Mucosa of descending colon (tissue), 3 donors: Measurements from ENCODE around the gene PITPNM1. TPM values are rescaled to one million over a fixed set of nuclear protein-coding genes. Genes with fewer than 3 reads are reported as not detected.

Source experiments
- ATAC-seq: fragments of 200-7000 bp; cut with Tn5 transposase; one replicate; pipeline ENCODE4 v1.9.1; 2020; ENCODE audit warnings: mild to moderate bottlenecking, moderate library complexity
- DNase-seq, 3 donors: peaks; one replicate each; pipeline ENCODE4 v3.0.0-alpha.2; 2020
- H3K36me3 ChIP-seq: fragments of 200-600 bp; one replicate; pipeline ENCODE4 v1.8.0; 2021; ENCODE audit warnings: low read depth, mild to moderate bottlenecking
- H3K4me1 ChIP-seq: fragments of 200-600 bp; one replicate; pipeline ENCODE4 v1.8.0; 2021; ENCODE audit warnings: low read depth, mild to moderate bottlenecking
- H3K4me3 ChIP-seq: fragments of 200-600 bp; one replicate; pipeline ENCODE4 v1.8.0; 2021; ENCODE audit warnings: mild to moderate bottlenecking
- H3K9me3 ChIP-seq: fragments of 200-600 bp; one replicate; pipeline ENCODE4 v1.8.0; 2021; ENCODE audit warnings: mild to moderate bottlenecking
- intact Hi-C, 2 donors: fragments of 100-400 bp; cut with DNase I in 1 of 2; cut with micrococcal nuclease in 1 of 2; formaldehyde crosslinking; loops; one replicate each; pipeline versions ENCODE4 v1.11.0 to v1.11.1; 2022; cut with DNase I, micrococcal nuclease
- total RNA-seq, 3 donors: library from RNA; stranded (reverse); fragmentation: NEBNext Ultra II Directional in 2 of 3; extraction: Animal tissue kit (Norgen Biotek cat#: 25700) in 2 of 3; gene quantifications; one replicate each; pipeline versions ENCODE4 v1.2.1 to v1.2.4, GENCODE V29; 2021 to 2023
- TF ChIP-seq, protein P1 (sequence below): fragments of 200-600 bp; IDR thresholded peaks from one replicate; pipeline ENCODE4 v1.8.0; 2022; ENCODE audit warnings: antibody characterized with exemption, mild to moderate bottlenecking
- donor health status: DM: no; HTN: no; CAD: no; lungs with moderate emphysema.
- donor health status: DM: no; HTN: no; CAD: no.
- donor health status: DM: no; HTN: yes; CAD: no.

Gene PITPNM1
- total RNA-seq, 3 donors from 2014 or later = 59.6 to 104 (median 83.7) TPM

GRCh38 chr11:67508486-67509121 is 3.4 kb upstream of the PITPNM1 start:
- Histone ChIP-seq H3K36me3 (no peaks in the 10 kb centered on the region), H3K9me3 (no peaks in the 10 kb centered on the region), H3K4me3 (peak overlapping the region; percentile 50), H3K4me1 (peaks cover 28% of the 10 kb centered on the region)
- intact Hi-C loops = no loop called here
- TF ChIP-seq, protein P1, sequence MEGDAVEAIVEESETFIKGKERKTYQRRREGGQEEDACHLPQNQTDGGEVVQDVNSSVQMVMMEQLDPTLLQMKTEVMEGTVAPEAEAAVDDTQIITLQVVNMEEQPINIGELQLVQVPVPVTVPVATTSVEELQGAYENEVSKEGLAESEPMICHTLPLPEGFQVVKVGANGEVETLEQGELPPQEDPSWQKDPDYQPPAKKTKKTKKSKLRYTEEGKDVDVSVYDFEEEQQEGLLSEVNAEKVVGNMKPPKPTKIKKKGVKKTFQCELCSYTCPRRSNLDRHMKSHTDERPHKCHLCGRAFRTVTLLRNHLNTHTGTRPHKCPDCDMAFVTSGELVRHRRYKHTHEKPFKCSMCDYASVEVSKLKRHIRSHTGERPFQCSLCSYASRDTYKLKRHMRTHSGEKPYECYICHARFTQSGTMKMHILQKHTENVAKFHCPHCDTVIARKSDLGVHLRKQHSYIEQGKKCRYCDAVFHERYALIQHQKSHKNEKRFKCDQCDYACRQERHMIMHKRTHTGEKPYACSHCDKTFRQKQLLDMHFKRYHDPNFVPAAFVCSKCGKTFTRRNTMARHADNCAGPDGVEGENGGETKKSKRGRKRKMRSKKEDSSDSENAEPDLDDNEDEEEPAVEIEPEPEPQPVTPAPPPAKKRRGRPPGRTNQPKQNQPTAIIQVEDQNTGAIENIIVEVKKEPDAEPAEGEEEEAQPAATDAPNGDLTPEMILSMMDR = no peak
- peak; percentile 98 to 100 (median 99) for DNase-seq
- peak; percentile 45 for ATAC-seq

GRCh38 chr11:67507864-67508485 is 2.8 kb upstream of the PITPNM1 start, which contains the start of gene CDK2AP2:
CDK2AP2 (minus strand) TSS chr11:67508162; CDS start chr11:67508082, 80 bp downstream.
- Histone ChIP-seq H3K4me1 (peaks cover 31% of the 10 kb centered on the region), H3K4me3 (peak within 1 kb of the TSS; percentile 50), H3K9me3 (no peaks in the 10 kb centered on the region), H3K36me3 (no peaks in the 10 kb centered on the region)
- TF ChIP-seq, protein P1 = no peak
- DNase-seq (peak; percentile 100), ATAC-seq (peak; percentile 73)
- intact Hi-C loops = no loop called here

DNA sequence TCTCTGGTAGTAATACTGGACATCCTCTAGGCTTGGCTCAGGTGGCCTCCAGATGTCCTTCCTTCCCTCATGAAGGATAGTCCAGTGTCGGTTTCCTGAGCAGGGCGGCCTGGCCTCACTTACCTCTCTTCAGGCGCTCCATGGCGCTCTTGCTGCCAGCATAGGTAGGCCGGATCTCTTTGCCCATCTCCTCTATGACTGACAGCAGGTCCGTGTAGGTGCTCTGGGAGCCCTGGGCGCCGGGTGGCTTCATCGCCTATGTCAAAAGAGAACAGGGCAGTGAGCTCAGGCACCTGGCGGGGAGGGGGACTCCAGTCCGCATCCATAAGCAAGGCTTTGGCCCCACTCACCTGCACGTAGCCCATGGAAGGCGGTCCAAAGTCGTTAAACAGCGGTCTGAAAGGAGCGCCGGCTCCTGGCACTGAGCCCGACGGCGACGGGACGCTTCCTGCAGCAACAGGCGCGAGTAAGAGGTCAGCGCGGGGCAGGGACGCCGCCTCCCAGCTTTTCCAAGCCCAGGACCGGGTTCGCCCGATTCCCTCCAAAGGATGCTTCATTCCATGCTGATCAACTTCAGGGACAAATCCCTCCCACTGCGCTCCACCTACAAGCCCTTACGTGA is 2.2 kb upstream of the PITPNM1 start:
- Histone ChIP-seq H3K36me3 (no peaks in the 10 kb centered on the region), H3K4me1 (peaks cover 31% of the 10 kb centered on the region), H3K9me3 (no peaks in the 10 kb centered on the region), H3K4me3 (peak overlapping the region; percentile 50)
- intact Hi-C loops = no loop called here
- TF ChIP-seq, protein P1 = no peak
- no peak for DNase-seq
- ATAC-seq = peak; percentile 42

DNA sequence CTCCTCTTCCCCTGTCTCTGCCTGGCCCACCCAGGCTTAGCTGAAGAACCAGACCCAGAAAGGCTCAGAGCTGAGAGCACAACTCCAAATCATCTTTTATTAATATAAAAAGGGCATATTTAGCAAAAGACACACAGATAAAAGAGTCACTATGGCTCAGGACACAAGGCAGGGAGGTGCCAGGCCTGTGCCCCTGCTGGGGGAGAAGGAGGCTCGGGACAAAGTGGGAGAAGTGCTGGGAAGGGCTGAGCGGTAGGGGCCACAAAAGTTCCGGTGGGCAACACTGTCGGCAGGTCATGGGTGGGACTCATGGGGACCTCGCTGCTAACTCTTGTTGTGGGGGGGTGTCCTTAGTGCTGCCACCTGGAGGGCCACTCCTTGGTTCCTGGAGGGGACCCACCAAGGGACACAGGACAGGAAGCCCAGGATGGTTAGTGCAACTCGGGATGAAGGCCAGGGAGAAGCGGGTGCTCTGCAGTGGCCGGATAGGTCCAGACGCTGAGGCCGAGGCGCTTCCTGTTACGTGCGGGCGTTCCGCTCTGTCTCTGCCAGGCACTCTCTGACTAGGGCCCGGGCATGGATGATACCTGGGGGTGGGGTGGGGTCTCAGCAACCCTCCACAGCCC is 1.4 kb upstream of the PITPNM1 start:
- intact Hi-C loops = no loop called here
- Histone ChIP-seq H3K9me3 (no peaks in the 10 kb centered on the region), H3K4me1 (peaks cover 31% of the 10 kb centered on the region), H3K36me3 (no peaks in the 10 kb centered on the region), H3K4me3 (no peak overlapping the region)
- DNase-seq (peak; percentile 53 to 74 (median 54)), ATAC-seq (no peak)
- TF ChIP-seq, protein P1 = no peak

DNA sequence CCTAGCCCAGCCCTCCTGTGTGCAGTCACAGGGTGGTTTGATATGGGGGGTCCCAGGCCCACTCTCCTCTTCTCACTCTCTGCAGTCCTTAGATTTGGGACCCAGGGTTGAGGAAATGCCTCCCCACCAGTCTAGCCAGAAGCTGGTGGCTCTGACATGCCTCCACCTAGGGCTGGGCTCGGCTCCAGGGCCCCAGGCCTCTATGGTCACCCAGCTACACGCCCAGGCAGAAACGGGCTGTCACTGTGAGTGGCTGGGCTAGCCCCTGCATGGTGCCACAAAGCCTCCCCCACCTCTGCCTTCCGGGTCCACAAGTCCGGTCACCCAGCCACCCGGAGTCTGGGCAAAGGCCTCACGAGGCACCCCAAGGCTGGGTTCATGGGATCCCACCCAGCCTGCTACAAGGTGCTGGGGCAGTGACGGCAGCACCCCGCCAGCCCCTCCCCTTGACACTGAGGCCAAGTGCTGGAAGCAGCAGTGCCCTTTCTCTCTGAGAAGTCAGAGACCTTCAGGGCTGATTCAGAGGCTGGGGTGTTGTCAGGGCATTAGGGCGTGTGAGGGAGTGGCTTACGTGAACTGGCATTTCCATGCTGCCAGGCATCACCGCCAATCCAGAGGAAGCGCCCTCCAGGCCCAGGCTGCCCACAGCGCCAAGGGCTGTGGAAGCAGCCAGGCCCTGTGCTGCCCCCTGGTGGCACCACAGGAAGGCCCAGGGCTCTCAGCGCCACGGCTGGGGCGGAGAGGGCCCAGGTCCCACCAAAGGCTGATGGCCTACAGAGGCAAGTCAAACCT is 638 bp upstream of the PITPNM1 start:
- ATAC-seq (peak; percentile 65), DNase-seq (peak; percentile 94 to 96 (median 95))
- TF ChIP-seq, protein P1 = peak; percentile 95
- Histone ChIP-seq H3K9me3 (no peaks in the 10 kb centered on the region), H3K4me1 (peaks cover 31% of the 10 kb centered on the region), H3K4me3 (no peak overlapping the region), H3K36me3 (no peaks in the 10 kb centered on the region)
- intact Hi-C loops = no loop called here
